DMS153 treated with DMSO at 0.1 percent for 48 hours (cell line): ENCODE measurements around the gene TEN1.

Experiments used
- DNase-seq: peaks from one replicate; lab custom pipeline; 2025; ENCODE audit not compliant: unreplicated experiment; lab: John Stamatoyannopoulos, UW

The TEN1 gene

GRCh38 chr17:75976175-75976848 lies 2.7 kb upstream of the TEN1 start:
- no peak for DNase-seq

GRCh38 chr17:75979705-75980187 lies 706 bp downstream of the TEN1 start:
- no peak for DNase-seq

DNA sequence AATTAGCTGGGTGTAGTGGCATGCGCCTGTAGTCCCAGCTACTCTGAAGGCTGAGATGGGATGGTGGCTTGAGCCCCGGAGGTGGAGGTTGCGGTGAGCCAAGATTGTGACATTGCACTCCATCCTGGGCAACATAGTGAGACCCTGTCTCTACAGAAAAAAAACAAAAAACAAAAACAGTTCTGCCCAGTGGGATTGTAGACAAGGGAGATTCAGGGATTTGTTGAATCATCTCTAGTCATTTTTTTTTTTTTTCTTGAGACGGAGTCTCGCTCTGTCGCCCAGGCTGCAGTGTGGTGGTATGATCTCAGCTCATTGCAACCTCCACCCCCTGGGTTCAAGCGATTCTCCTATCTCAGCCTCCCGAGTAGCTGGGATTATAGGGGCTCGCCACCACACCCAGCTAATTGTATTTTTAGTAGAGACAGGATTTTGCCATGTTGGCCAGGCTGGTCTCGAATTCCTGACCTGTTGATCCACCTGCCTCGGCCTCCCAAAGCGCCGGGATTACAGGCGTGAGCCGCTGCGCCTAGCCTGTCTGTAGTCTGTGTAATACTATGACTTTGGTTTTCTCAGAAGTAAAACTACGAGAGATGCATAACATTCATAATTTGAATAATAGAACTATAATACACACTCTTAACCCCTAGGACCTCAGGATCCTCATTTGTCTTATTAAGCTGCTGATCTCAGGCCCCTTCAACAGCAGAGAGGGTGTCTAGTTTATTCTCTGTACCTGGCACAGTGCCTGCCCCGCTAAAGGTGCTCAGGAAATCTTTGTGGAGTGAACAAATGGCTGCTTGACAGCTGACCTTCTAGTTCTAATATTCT lies 1.4 kb downstream of the TEN1 start:
- no peak for DNase-seq

GRCh38 chr17:75981019-75981615 lies 2.1 kb downstream of the TEN1 start:
- DNase-seq: no peak

GRCh38 chr17:75983501-75984181 lies 4.6 kb downstream of the TEN1 start:
- DNase-seq: no peak

- DNase-seq: no peak
These were observed 6.9 kb downstream of the TEN1 start for GRCh38 chr17:75985986-75986385.

- no peak for DNase-seq
These were observed 8.0 kb downstream of the TEN1 start for GRCh38 chr17:75987041-75987440.

- DNase-seq: no peak
These were observed 12.4 kb downstream of the TEN1 start for GRCh38 chr17:75991396-75991795.

DNA sequence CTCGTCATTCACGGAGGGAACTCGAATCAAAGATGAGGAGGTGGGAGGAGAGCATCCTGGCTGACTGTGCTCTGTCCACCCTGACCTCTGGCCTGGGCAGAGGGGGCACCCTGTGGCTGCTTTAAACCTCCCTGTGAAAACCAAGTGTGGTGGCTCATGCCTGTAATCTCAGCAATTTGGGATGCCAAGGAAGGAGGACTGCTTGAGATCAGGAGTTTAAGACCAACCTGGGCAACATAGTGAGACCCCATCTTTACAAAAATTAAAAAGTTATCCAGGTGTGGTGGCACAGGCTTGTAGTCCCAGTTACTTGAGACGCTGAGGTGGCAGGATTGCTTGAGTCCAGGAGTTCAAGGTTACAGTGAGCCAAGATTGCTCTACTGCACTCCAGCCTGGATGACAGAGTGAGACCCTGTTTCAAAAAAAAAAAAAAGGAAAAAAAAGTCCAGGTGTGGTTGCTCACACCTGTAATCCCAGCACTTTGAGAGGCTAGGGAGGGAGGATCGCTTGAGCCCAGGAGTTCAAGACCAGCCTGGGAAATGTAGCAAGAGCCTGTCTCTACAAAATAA lies 15.8 kb downstream of the TEN1 start:
- DNase-seq: no peak

- no peak for DNase-seq
These were observed 16.4 kb downstream of the TEN1 start for GRCh38 chr17:75995385-75995925.

GRCh38 chr17:75996665-75997590 lies 17.9 kb downstream of the TEN1 start:
- no peak for DNase-seq

DNA sequence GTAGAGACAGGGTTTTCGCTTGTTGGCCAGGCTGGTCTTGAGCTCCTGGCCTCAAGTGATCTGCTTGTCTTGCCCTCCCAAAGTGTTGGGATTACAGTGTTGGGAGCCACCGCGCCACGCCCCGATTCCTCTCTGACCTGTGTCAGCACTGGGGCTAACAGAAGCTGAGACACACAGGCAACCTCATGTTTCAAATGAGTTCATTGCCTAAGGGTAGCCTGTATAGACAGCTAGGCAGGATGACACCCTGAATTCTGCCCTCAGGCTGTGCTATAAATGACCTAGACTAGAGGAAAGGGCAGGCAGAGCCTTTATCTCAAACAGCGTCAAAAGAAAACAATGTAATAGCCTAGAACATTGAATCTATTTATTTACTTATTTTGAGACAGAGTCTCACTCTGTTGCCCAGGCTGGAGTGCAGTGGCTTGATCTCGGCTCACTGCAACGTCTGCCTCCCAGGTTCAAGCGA lies 19.3 kb downstream of the TEN1 start:
- no peak for DNase-seq

- no peak for DNase-seq
These were observed 21.1 kb downstream of the TEN1 start for GRCh38 chr17:76000016-76000754.

DNA sequence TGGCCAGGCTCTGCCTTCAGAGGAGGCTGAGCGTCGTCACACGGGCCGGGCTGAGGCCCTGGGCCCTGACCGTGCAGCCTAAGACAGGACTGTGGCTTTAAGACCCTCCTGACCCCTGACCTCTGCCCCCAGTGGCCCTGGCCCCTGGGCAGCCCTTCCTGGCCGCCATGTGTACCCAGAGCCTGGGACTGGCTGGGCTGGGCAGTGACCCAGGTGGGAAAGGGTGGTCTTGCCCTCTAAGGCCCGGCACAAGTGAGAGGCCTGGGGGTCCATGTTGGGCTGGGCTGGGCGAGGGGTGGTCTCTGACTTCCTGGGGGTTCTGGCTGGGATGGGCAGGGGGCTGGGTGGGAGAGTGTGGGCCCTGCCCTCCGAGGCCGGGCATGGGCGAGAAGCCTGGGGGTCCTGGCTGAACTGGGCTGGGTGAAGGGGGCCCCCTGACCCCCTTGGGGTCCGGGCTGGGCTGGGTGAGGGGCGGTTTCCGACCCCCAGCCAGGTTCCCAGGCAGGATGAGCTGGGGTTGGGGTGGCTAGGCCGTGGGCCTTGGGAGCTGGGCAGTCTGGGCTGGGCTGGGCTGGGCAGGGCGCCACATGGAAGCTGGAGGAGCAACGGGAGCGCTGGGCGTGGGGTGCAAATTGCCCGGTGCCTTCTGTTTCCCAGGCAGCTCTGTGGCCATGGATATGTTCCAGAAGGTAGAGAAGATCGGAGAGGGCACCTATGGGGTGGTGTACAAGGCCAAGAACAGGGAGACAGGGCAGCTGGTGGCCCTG lies 21.9 kb downstream of the TEN1 start, which contains the start of gene CDK3:
CDK3 (plus strand) TSS at position 101 of the 767 bp plus-strand sequence; CDS start at position 672, 571 bp downstream.
- no peak for DNase-seq

- no peak for DNase-seq
These were observed 23.1 kb downstream of the TEN1 start for GRCh38 chr17:76002100-76002499.

- no peak for DNase-seq
These were observed 24.9 kb downstream of the TEN1 start for GRCh38 chr17:76003915-76004314.

DNA sequence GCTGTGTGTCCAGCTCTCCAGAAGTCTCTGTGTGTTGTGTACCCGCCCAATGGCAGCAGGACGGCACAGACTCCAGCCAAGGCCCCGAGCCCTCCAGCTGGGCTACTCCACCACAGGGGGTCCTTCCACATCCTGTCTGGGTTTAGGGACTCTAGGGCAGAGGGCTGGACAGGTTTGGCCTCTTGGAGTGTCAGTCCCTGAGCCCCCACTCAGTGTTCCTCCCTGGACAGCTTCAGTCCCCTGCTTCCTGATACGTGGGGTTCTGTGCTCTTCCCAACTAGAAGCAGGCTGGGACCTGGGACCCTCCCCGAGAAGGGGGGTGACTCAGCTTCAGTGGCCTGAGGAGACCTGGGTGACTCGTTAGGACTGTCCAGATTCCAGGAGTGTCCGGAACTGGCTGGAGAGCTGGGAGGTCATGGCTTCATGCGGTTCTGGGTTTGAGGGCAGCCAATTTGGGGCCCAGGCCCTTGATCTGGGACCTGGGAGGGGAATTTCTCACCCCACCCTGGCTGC lies 25.8 kb downstream of the TEN1 start:
- DNase-seq: no peak
